Neural progenitor cell (in vitro differentiated cells): Measurements from ENCODE around the gene FMN1. TPM values are rescaled to one million over a fixed set of nuclear protein-coding genes. Genes with fewer than 3 reads are reported as not detected.

Experiments used
- DNase-seq: peaks from one replicate; pipeline ENCODE4 v3.0.0-alpha.2; 2016; ENCODE audit warnings: low spot score
- H2AFZ ChIP-seq: fragments of 200-600 bp; sonication (generic); replicated peaks from 2 replicates; pipeline ENCODE4 v1.6.1; 2016; ENCODE audit warnings: antibody characterized with exemption
- H3F3A ChIP-seq: fragments of 200-600 bp; sonication (generic); 2 replicates; pipeline ENCODE4 v1.6.1; 2016; ENCODE audit warnings: antibody characterized with exemption, low read depth
- H3K27ac ChIP-seq: fragments of 200-600 bp; sonication (generic); 2 replicates; pipeline ENCODE4 v1.5.1; 2016; ENCODE audit warnings: mild to moderate bottlenecking
- H3K27me3 ChIP-seq: fragments of 200-600 bp; sonication (generic); 2 replicates; pipeline ENCODE4 v1.6.1; 2016; ENCODE audit warnings: mild to moderate bottlenecking, moderate library complexity
- H3K36me3 ChIP-seq: fragments of 200-600 bp; sonication (generic); 2 replicates; pipeline ENCODE4 v1.5.1; 2016
- H3K4me1 ChIP-seq: fragments of 200-600 bp; sonication (generic); 2 replicates; pipeline ENCODE4 v1.6.1; 2016; ENCODE audit warnings: mixed run types
- H3K4me2 ChIP-seq: fragments of 200-600 bp; sonication (generic); 2 replicates; pipeline ENCODE4 v1.6.1; 2016
- H3K4me3 ChIP-seq: fragments of 200-600 bp; sonication (generic); 2 replicates; pipeline ENCODE4 v1.5.1; 2016
- H3K79me2 ChIP-seq: fragments of 200-600 bp; sonication (generic); 2 replicates; pipeline ENCODE4 v1.6.1; 2016; ENCODE audit warnings: low read depth
- H3K9ac ChIP-seq: fragments of 200-600 bp; sonication (generic); 2 replicates; pipeline ENCODE4 v1.6.1; 2016
- H3K9me3 ChIP-seq: fragments of 200-600 bp; sonication (generic); 2 replicates; pipeline ENCODE4 v1.5.1; 2016; ENCODE audit warnings: low read depth
- H4K20me1 ChIP-seq: fragments of 200-600 bp; sonication (generic); 2 replicates; pipeline ENCODE4 v1.6.1; 2016; ENCODE audit warnings: low read depth
- H3K27ac Mint-ChIP-seq: 3 replicates; pipeline ENCODE4 v1.8.0; 2021; ENCODE audit warnings: mixed read lengths
- H3K27me3 Mint-ChIP-seq: 2 replicates; pipeline ENCODE4 v1.8.0; 2022; ENCODE audit warnings: low read depth, mild to moderate bottlenecking, inconsistent platforms, moderate library complexity, mixed read lengths; ENCODE audit not compliant: insufficient read depth
- H3K36me3 Mint-ChIP-seq: 3 replicates; pipeline ENCODE4 v1.8.0; 2021; ENCODE audit warnings: mixed read lengths
- H3K4me1 Mint-ChIP-seq: 3 replicates; pipeline ENCODE4 v1.8.0; 2021; ENCODE audit warnings: mixed read lengths
- H3K4me3 Mint-ChIP-seq: 3 replicates; pipeline ENCODE4 v1.8.0; 2021; ENCODE audit warnings: mild to moderate bottlenecking, moderate library complexity, mixed read lengths
- H3K9me3 Mint-ChIP-seq: 3 replicates; pipeline ENCODE4 v1.8.0; 2020; ENCODE audit warnings: mixed read lengths
- CTCF ChIP-seq: fragments of 200-600 bp; sonication (generic); IDR thresholded peaks from 2 replicates; pipeline ENCODE4 v1.5.1; 2017; ENCODE audit warnings: antibody characterized with exemption, mild to moderate bottlenecking
- EZH2 ChIP-seq: fragments of 200-600 bp; sonication (generic); IDR thresholded peaks from 2 replicates; pipeline ENCODE4 v1.6.1; 2017; ENCODE audit warnings: antibody characterized with exemption, mild to moderate bottlenecking, moderate library complexity
- EZH2phosphoT487 ChIP-seq: fragments of 200-600 bp; sonication (generic); IDR thresholded peaks from 2 replicates; pipeline ENCODE4 v1.6.1; 2017; ENCODE audit warnings: antibody characterized with exemption
- total RNA-seq: library from RNA; depleted of rRNA; stranded (reverse); fragments of >200 nt; gene quantifications from 2 replicates; pipeline ENCODE4 v1.2.3, GENCODE V29; 2015; ENCODE audit warnings: low replicate concordance

The FMN1 gene
- total RNA-seq, 1 donor from 2014 or later: 5.7 TPM

GRCh38 chr15:33098094-33099058 is 96.1 kb downstream of the FMN1 start:
- Histone ChIP-seq H3F3A (no peaks in the 10 kb centered on the region), H3K79me2 (no peaks in the 10 kb centered on the region), H3K4me1 (no peaks in the 10 kb centered on the region), H3K27ac (no peak overlapping the region), H3K9me3 (no peaks in the 10 kb centered on the region), H3K4me2 (no peak overlapping the region), H2AFZ (no peak overlapping the region), H3K27me3 (no peaks in the 10 kb centered on the region), H3K4me3 (no peak overlapping the region), H3K36me3 (no peaks in the 10 kb centered on the region), H4K20me1 (no peaks in the 10 kb centered on the region), H3K9ac (no peak overlapping the region)
- Mint-ChIP-seq H3K9me3 (no peaks in the 10 kb centered on the region), H3K27me3 (no peaks in the 10 kb centered on the region), H3K36me3 (no peaks in the 10 kb centered on the region), H3K27ac (no peak overlapping the region), H3K4me3 (no peak overlapping the region), H3K4me1 (peaks cover 2% of the 10 kb centered on the region)
- TF ChIP-seq CTCF (no peak), EZH2 (no peak), EZH2phosphoT487 (no peak)
- DNase-seq: no peak

- Histone ChIP-seq H3K79me2 (no peaks in the 10 kb centered on the region), H2AFZ (no peak overlapping the region), H3K27ac (no peak overlapping the region), H3K4me1 (no peaks in the 10 kb centered on the region), H3K36me3 (no peaks in the 10 kb centered on the region), H3K27me3 (no peaks in the 10 kb centered on the region), H3F3A (no peaks in the 10 kb centered on the region), H3K9ac (no peak overlapping the region), H3K4me2 (no peak overlapping the region), H4K20me1 (no peaks in the 10 kb centered on the region), H3K4me3 (no peak overlapping the region), H3K9me3 (no peaks in the 10 kb centered on the region)
- Mint-ChIP-seq H3K4me3 (no peak overlapping the region), H3K27ac (no peak overlapping the region), H3K27me3 (no peaks in the 10 kb centered on the region), H3K4me1 (peaks cover 2% of the 10 kb centered on the region), H3K9me3 (no peaks in the 10 kb centered on the region), H3K36me3 (no peaks in the 10 kb centered on the region)
- DNase-seq: no peak
- no peak for TF ChIP-seq EZH2
- no peak for TF ChIP-seq CTCF
- no peak for TF ChIP-seq EZH2phosphoT487
These were observed 98.4 kb downstream of the FMN1 start for GRCh38 chr15:33096134-33096533.

- Histone ChIP-seq H3K9me3 (no peaks in the 10 kb centered on the region), H3K4me2 (no peak overlapping the region), H3K4me3 (no peak overlapping the region), H2AFZ (no peak overlapping the region), H3K36me3 (no peaks in the 10 kb centered on the region), H4K20me1 (no peaks in the 10 kb centered on the region), H3F3A (no peaks in the 10 kb centered on the region), H3K27me3 (no peaks in the 10 kb centered on the region), H3K9ac (no peak overlapping the region), H3K27ac (no peak overlapping the region), H3K4me1 (no peaks in the 10 kb centered on the region), H3K79me2 (no peaks in the 10 kb centered on the region)
- peaks cover 2% of the 10 kb centered on the region for H3K4me1 Mint-ChIP-seq
- no peak for DNase-seq
- no peak overlapping the region for H3K27ac Mint-ChIP-seq
- H3K27me3 Mint-ChIP-seq: no peaks in the 10 kb centered on the region
- TF ChIP-seq EZH2: no peak
- TF ChIP-seq EZH2phosphoT487: no peak
- no peak for TF ChIP-seq CTCF
- no peaks in the 10 kb centered on the region for H3K9me3 Mint-ChIP-seq
- H3K36me3 Mint-ChIP-seq: no peaks in the 10 kb centered on the region
- no peak overlapping the region for H3K4me3 Mint-ChIP-seq
These were observed 98.9 kb downstream of the FMN1 start for GRCh38 chr15:33095641-33096040.
